Left hindlimb (tissue), 1 donor: ENCODE data around the gene PIGL.
"Not testable (repeated sequence)": the region's sequence is repeated elsewhere in the genome, so short reads cannot be mapped to it uniquely, and the experiment has no call there.

Experiments
- DNase-seq: peaks from one replicate; pipeline ENCODE4 v3.0.0-alpha.2; 2018

Gene PIGL

GRCh38 chr17:16281351-16281750, 64.3 kb downstream of the PIGL start:
- DNase-seq = no peak

- DNase-seq = no peak
Measured at GRCh38 chr17:16282522-16282921, 65.5 kb downstream of the PIGL start.

GRCh38 chr17:16283705-16284104, 66.7 kb downstream of the PIGL start:
- DNase-seq = no peak

- no peak for DNase-seq
Measured at GRCh38 chr17:16285646-16286008, 68.6 kb downstream of the PIGL start.

GRCh38 chr17:16286009-16286946, 69.3 kb downstream of the PIGL start:
- DNase-seq = peak; percentile 65

GRCh38 chr17:16286947-16287562, 70.0 kb downstream of the PIGL start:
- peak; percentile 40 for DNase-seq

- DNase-seq = peak; percentile 40
Measured at GRCh38 chr17:16287563-16288027, 70.6 kb downstream of the PIGL start.

- no peak for DNase-seq
Measured at GRCh38 chr17:16288860-16289571, 72.0 kb downstream of the PIGL start.

- DNase-seq = no peak
Measured at GRCh38 chr17:16293931-16294330, 76.9 kb downstream of the PIGL start.

GRCh38 chr17:16294560-16294959, 77.5 kb downstream of the PIGL start:
- no peak for DNase-seq

GRCh38 chr17:16296072-16296471, 79.1 kb downstream of the PIGL start:
- not testable (repeated sequence) for DNase-seq

- no peak for DNase-seq
Measured at GRCh38 chr17:16297367-16298139, 80.5 kb downstream of the PIGL start.

- DNase-seq = no peak
Measured at GRCh38 chr17:16298140-16298662, 81.2 kb downstream of the PIGL start.

GRCh38 chr17:16300554-16300953, 83.5 kb downstream of the PIGL start:
- no peak for DNase-seq

- no peak for DNase-seq
Measured at GRCh38 chr17:16301963-16302855, 85.2 kb downstream of the PIGL start.

- no peak for DNase-seq
Measured at GRCh38 chr17:16302856-16303255, 85.8 kb downstream of the PIGL start.

GRCh38 chr17:16304830-16305229, 87.8 kb downstream of the PIGL start:
- DNase-seq = no peak

GRCh38 chr17:16306211-16306610, 89.2 kb downstream of the PIGL start:
- no peak for DNase-seq

- not testable (repeated sequence) for DNase-seq
Measured at GRCh38 chr17:16312061-16312460, 95.1 kb downstream of the PIGL start.

- no peak for DNase-seq
Measured at GRCh38 chr17:16313139-16314090, 96.4 kb downstream of the PIGL start.
